K562 (cell line): ENCODE results near the gene SPTA1. TPM values are rescaled to one million over a fixed set of nuclear protein-coding genes. Genes with fewer than 3 reads are reported as not detected.

Experiments
- CBFA2T3 ChIP-seq: fragments of 450-650 bp; IDR thresholded peaks from 2 replicates; pipeline ENCODE4 v1.6.1; 2017
- CBX3 ChIP-seq, 2 experiments: IDR thresholded peaks; 1 replicate in 1 of 2; 2 replicates in 1 of 2; pipeline ENCODE4 v1.6.1; 2012; ENCODE audit warnings: inconsistent platforms in 2 of 2, low read length in 2 of 2, borderline replicate concordance in 1 of 2, control low read depth in 1 of 2
- CCNT2 ChIP-seq: IDR thresholded peaks from 2 replicates; pipeline ENCODE4 v1.6.1; 2011; ENCODE audit warnings: borderline replicate concordance, low read depth, mild to moderate bottlenecking, moderate library complexity, mixed read lengths, low read length; ENCODE audit not compliant: insufficient read length; ENCODE audit errors: extremely low read depth
- CHD2 ChIP-seq: IDR thresholded peaks from 2 replicates; pipeline ENCODE4 v1.6.1; 2011; ENCODE audit warnings: low read depth, low read length
- DPF2 ChIP-seq: fragments of 450-650 bp; IDR thresholded peaks from 2 replicates; pipeline ENCODE4 v1.6.1; 2016
- HCFC1 ChIP-seq: IDR thresholded peaks from 2 replicates; pipeline ENCODE4 v1.6.1; 2012; ENCODE audit warnings: low read depth, low read length, improper control_type of control experiment
- HDAC8 ChIP-seq: fragments of 450-650 bp; IDR thresholded peaks from 2 replicates; pipeline ENCODE4 v1.6.1; 2016; ENCODE audit warnings: mild to moderate bottlenecking, missing genetic modification characterization, moderate library complexity, missing compliant biosample characterization
- HINFP ChIP-seq: fragments of 450-650 bp; conservative IDR thresholded peaks from 2 replicates; pipeline ENCODE4 v1.6.1; 2016; ENCODE audit warnings: missing genetic modification characterization, low read depth, mild to moderate bottlenecking, control low read depth, missing compliant biosample characterization
- HNRNPK ChIP-seq: fragments of 200-400 bp; formaldehyde crosslinking; IDR thresholded peaks from one replicate; pipeline ENCODE4 v1.6.1; 2018; ENCODE audit warnings: mild to moderate bottlenecking, low read depth, low read length; ENCODE audit not compliant: poor library complexity, severe bottlenecking
- KDM1A ChIP-seq, 2 experiments: fragments of 450-650 bp; IDR thresholded peaks; 2 replicates each; pipeline ENCODE4 v1.6.1; 2016; ENCODE audit warnings: mild to moderate bottlenecking in 2 of 2
- NELFE ChIP-seq: IDR thresholded peaks from 2 replicates; pipeline ENCODE4 v1.6.1; 2011; ENCODE audit warnings: mild to moderate bottlenecking; ENCODE audit not compliant: insufficient read depth, insufficient read length
- NFATC3 ChIP-seq: fragments of 450-650 bp; IDR thresholded peaks from 2 replicates; pipeline ENCODE4 v1.6.1; 2017; ENCODE audit warnings: mild to moderate bottlenecking
- NFIC ChIP-seq: fragments of 450-650 bp; IDR thresholded peaks from 2 replicates; pipeline ENCODE4 v1.6.1; 2017; ENCODE audit warnings: mild to moderate bottlenecking, inconsistent platforms
- RBFOX2 ChIP-seq: fragments of 200-400 bp; formaldehyde crosslinking; IDR thresholded peaks from 2 replicates; pipeline ENCODE4 v1.6.1; 2017; ENCODE audit warnings: low read depth, mild to moderate bottlenecking, low read length, moderate library complexity
- RBM34 ChIP-seq: fragments of 200-400 bp; formaldehyde crosslinking; IDR thresholded peaks from 2 replicates; pipeline ENCODE4 v1.6.1; 2018; ENCODE audit warnings: low read length, borderline replicate concordance; ENCODE audit not compliant: insufficient read depth
- RHOXF2B ChIP-seq: fragments of 250-450 bp; sonication (Bioruptor Pico); conservative IDR thresholded peaks from 2 replicates; pipeline ENCODE4 v1.5.1; 2021
- SMAD1 ChIP-seq: fragments of 150-350 bp; IDR thresholded peaks from 2 replicates; pipeline ENCODE4 v1.6.1; 2014; ENCODE audit warnings: low read length, low read depth; ENCODE audit not compliant: partially characterized antibody
- SMAD4 ChIP-seq: fragments of 250-450 bp; sonication (Bioruptor Pico); conservative IDR thresholded peaks from 2 replicates; pipeline ENCODE4 v1.8.0; 2021; ENCODE audit warnings: inconsistent platforms, mild to moderate bottlenecking, moderate library complexity
- U2AF2 ChIP-seq: fragments of 200-400 bp; formaldehyde crosslinking; optimal IDR thresholded peaks from 2 replicates; pipeline ENCODE3; 2017; ENCODE audit warnings: low read depth, mild to moderate bottlenecking, low read length
- XRCC3 ChIP-seq: fragments of 450-650 bp; IDR thresholded peaks from 2 replicates; pipeline ENCODE4 v1.6.1; 2017; ENCODE audit warnings: mild to moderate bottlenecking, moderate library complexity
- ZBTB5 ChIP-seq: fragments of 450-650 bp; IDR thresholded peaks from 2 replicates; pipeline ENCODE4 v1.6.1; 2017; ENCODE audit warnings: antibody characterized with exemption
- ZKSCAN8 ChIP-seq: fragments of 200-800 bp; sonication (Bioruptor generic); IDR thresholded peaks from 2 replicates; pipeline ENCODE4 v1.6.1; 2016; ENCODE audit warnings: missing genetic modification characterization, missing compliant biosample characterization
- ZNF121 ChIP-seq: sonication (generic); formaldehyde crosslinking; conservative IDR thresholded peaks from 2 replicates; pipeline ENCODE4 v1.8.0; 2022; ENCODE audit warnings: missing genetic modification reagents
- ZNF24 ChIP-seq: fragments of 450-650 bp; IDR thresholded peaks from 2 replicates; pipeline ENCODE4 v1.6.1; 2016
- ZNF324 ChIP-seq: fragments of 250-450 bp; sonication (Bioruptor Pico); IDR thresholded peaks from 2 replicates; pipeline ENCODE4 v1.4.0; 2020; ENCODE audit warnings: mild to moderate bottlenecking
- ZNF445 ChIP-seq: fragments of 250-450 bp; sonication (Bioruptor Pico); IDR thresholded peaks from 2 replicates; pipeline ENCODE4 v1.4.0; 2020; ENCODE audit warnings: low read depth, mild to moderate bottlenecking, moderate library complexity
- ZNF561 ChIP-seq: fragments of 450-650 bp; formaldehyde crosslinking; conservative IDR thresholded peaks from 2 replicates; pipeline ENCODE4 v1.4.0; 2020; ENCODE audit warnings: mild to moderate bottlenecking, moderate library complexity
- ZNF639 ChIP-seq, 2 experiments: fragments of 200-800 bp in 1 of 2; sonication (Bioruptor generic) in 1 of 2; sonication (generic) in 1 of 2; formaldehyde crosslinking in 1 of 2; IDR thresholded peaks in 1 of 2; conservative IDR thresholded peaks in 1 of 2; 2 replicates each; pipeline versions ENCODE4 v1.5.0 to v1.6.1; 2016 to 2020; ENCODE audit warnings: missing compliant biosample characterization in 1 of 2, missing genetic modification characterization in 1 of 2, missing genetic modification reagents in 1 of 2
- polyA plus RNA-seq, 8 experiments: library from polyadenylated mRNA; depleted of rRNA in 4 of 8; stranded (reverse) in 5 of 8; unstranded in 3 of 8; fragments of >200 nt; fragmentation: Nextera tagmentation in 2 of 8; fragmentation: Illumina TruSeq in 1 of 8; extraction: Ambion mirVana in 2 of 8; extraction: Trizol in 1 of 8; gene quantifications; 2 replicates each; pipeline versions ENCODE4 v1.2.1 to v1.2.3, GENCODE V29; 2011 to 2014; ENCODE audit warnings: inconsistent platforms in 1 of 8, missing spikeins in 1 of 8
- total RNA-seq, 7 experiments: library from RNA; depleted of rRNA in 6 of 7; stranded (reverse); fragments of >200 nt in 6 of 7; fragmentation: Illumina TruSeq in 2 of 7; extraction: Trizol in 2 of 7; gene quantifications; 2 replicates each; pipeline versions ENCODE4 v1.2.1 to v1.2.3, GENCODE V29; 2011 to 2021; ENCODE audit warnings: low replicate concordance in 1 of 7

The SPTA1 gene
- total and polyA plus RNA-seq, 9 of the 15 experiments (the other 6 are each of a cell fraction or from before 2014, with no cell fraction given), result 11.0 to 62.1 (median 45.9) TPM

- TF ChIP-seq KDM1A (IDR thresholded peaks at IDR 0.05) (no peak), CBFA2T3 (peak; percentile 85), RBM34 (no peak), ZNF639 (CRISPR knock-in tag; conservative IDR thresholded peaks at IDR 0.05 in 1 of 2, IDR thresholded peaks at IDR 0.05 in 1 of 2) (no peak), CBX3 (IDR thresholded peaks at IDR 0.05; ENCODE audit: borderline replicate concordance in 1 of 2, low read length in 2 of 2) (no peak), ZKSCAN8 (CRISPR knock-in tag) (no peak), RHOXF2B (no peak), DPF2 (peak; percentile 79), SMAD4 (CRISPR knock-in tag) (no peak), NFATC3 (no peak), HCFC1 (no peak), CCNT2 (peak; percentile 46), ZNF24 (no peak), ZNF561 (CRISPR knock-in tag) (no peak), RBFOX2 (no peak), ZNF324 (CRISPR knock-in tag) (no peak), ZNF121 (CRISPR knock-in tag) (no peak), XRCC3 (no peak), U2AF2 (no peak), CHD2 (no peak), SMAD1 (no peak), NELFE (no peak), ZNF445 (CRISPR knock-in tag) (no peak), NFIC (no peak), HNRNPK (no peak), ZBTB5 (no peak), HINFP (no peak), HDAC8 (no peak)
These were observed 5.4 kb upstream of the SPTA1 start (continued) for GRCh38 chr1:158691907-158692306.
